HepG2 (cell line): ENCODE measurements around the gene CCNI2. TPM values are rescaled to one million over a fixed set of nuclear protein-coding genes. Genes with fewer than 3 reads are reported as not detected.

Source experiments
- AGO1 ChIP-seq: fragments of 200-400 bp; formaldehyde crosslinking; IDR thresholded peaks from 2 replicates; pipeline ENCODE4 v1.6.1; 2017; ENCODE audit warnings: mild to moderate bottlenecking, low read depth, low read length, moderate library complexity; ENCODE audit not compliant: poor library complexity, severe bottlenecking
- ARNT2 ChIP-seq: sonication (generic); formaldehyde crosslinking; IDR thresholded peaks from 2 replicates; pipeline ENCODE4 v1.8.0; 2022; ENCODE audit warnings: mild to moderate bottlenecking, low read depth, missing genetic modification reagents, moderate library complexity
- CCDC6 ChIP-seq: sonication (generic); formaldehyde crosslinking; IDR thresholded peaks from 2 replicates; pipeline ENCODE4 v1.8.1; 2022; ENCODE audit warnings: mild to moderate bottlenecking, missing genetic modification reagents, moderate library complexity
- HNRNPK ChIP-seq: fragments of 200-400 bp; formaldehyde crosslinking; IDR thresholded peaks from 2 replicates; pipeline ENCODE4 v1.6.1; 2018; ENCODE audit warnings: low read length, low read depth, moderate library complexity, mild to moderate bottlenecking; ENCODE audit not compliant: poor library complexity, severe bottlenecking
- HNRNPLL ChIP-seq: fragments of 200-400 bp; formaldehyde crosslinking; IDR thresholded peaks from 2 replicates; pipeline ENCODE4 v1.6.1; 2017; ENCODE audit warnings: mild to moderate bottlenecking, low read depth, low read length; ENCODE audit not compliant: poor library complexity, severe bottlenecking
- MIXL1 ChIP-seq: IDR thresholded peaks from 2 replicates; pipeline ENCODE4 v1.6.1; 2016
- MTA1 ChIP-seq: sonication (generic); formaldehyde crosslinking; IDR thresholded peaks from 2 replicates; pipeline ENCODE4 v1.4.0; 2020; ENCODE audit warnings: missing genetic modification reagents, mild to moderate bottlenecking, borderline replicate concordance
- NFIC ChIP-seq: IDR thresholded peaks from 2 replicates; pipeline ENCODE4 v1.6.1; 2012; ENCODE audit warnings: mild to moderate bottlenecking, low read length, inconsistent platforms
- NFYC ChIP-seq: IDR thresholded peaks from 2 replicates; pipeline ENCODE4 v1.6.1; 2016; ENCODE audit warnings: missing genetic modification reagents, missing compliant biosample characterization
- NRL ChIP-seq: sonication (generic); formaldehyde crosslinking; IDR thresholded peaks from 2 replicates; pipeline ENCODE4 v1.5.0; 2020; ENCODE audit warnings: missing genetic modification reagents, mild to moderate bottlenecking, moderate library complexity, borderline replicate concordance
- REL ChIP-seq: sonication (generic); formaldehyde crosslinking; conservative IDR thresholded peaks from 2 replicates; pipeline ENCODE4 v1.8.0; 2022; ENCODE audit warnings: mild to moderate bottlenecking, missing genetic modification reagents, moderate library complexity
- REPIN1 ChIP-seq: sonication (generic); formaldehyde crosslinking; IDR thresholded peaks from 2 replicates; pipeline ENCODE4 v1.8.0; 2022; ENCODE audit warnings: missing genetic modification reagents, low read depth, mild to moderate bottlenecking, borderline replicate concordance
- SIX1 ChIP-seq: sonication (generic); formaldehyde crosslinking; IDR thresholded peaks from 2 replicates; pipeline ENCODE4 v1.4.0; 2020; ENCODE audit warnings: missing genetic modification reagents, borderline replicate concordance
- SP1 ChIP-seq, 2 experiments: fragments of 450-650 bp in 1 of 2; sonication (generic) in 1 of 2; formaldehyde crosslinking in 1 of 2; IDR thresholded peaks; 2 replicates each; pipeline versions ENCODE4 v1.4.0 to v1.6.1; 2016 to 2020; ENCODE audit warnings: missing genetic modification reagents in 1 of 2
- SUZ12 ChIP-seq: fragments of 150-350 bp; IDR thresholded peaks from 2 replicates; pipeline ENCODE4 v1.6.1; 2014; ENCODE audit warnings: low read depth, low read length
- ZNF12 ChIP-seq: sonication (generic); formaldehyde crosslinking; IDR thresholded peaks from 2 replicates; pipeline ENCODE4 v1.5.0; 2020; ENCODE audit warnings: missing genetic modification reagents
- ZNF337 ChIP-seq: sonication (generic); formaldehyde crosslinking; IDR thresholded peaks from 2 replicates; pipeline ENCODE4 v1.5.1; 2020; ENCODE audit warnings: missing genetic modification reagents, low read depth, mild to moderate bottlenecking, borderline replicate concordance
- ZNF563 ChIP-seq: sonication (generic); formaldehyde crosslinking; IDR thresholded peaks from 2 replicates; pipeline ENCODE4 v1.8.0; 2022; ENCODE audit warnings: mild to moderate bottlenecking, moderate library complexity, missing genetic modification reagents
- ZNF768 ChIP-seq: sonication (generic); formaldehyde crosslinking; IDR thresholded peaks from 2 replicates; pipeline ENCODE4 v1.4.0; 2020; ENCODE audit warnings: missing genetic modification reagents
- polyA plus RNA-seq, 8 experiments: library from polyadenylated mRNA; depleted of rRNA in 3 of 8; stranded (reverse) in 7 of 8; unstranded in 1 of 8; fragments of >200 nt; fragmentation: Illumina TruSeq in 4 of 8; extraction: Trizol in 4 of 8; gene quantifications; 2 replicates each; pipeline versions ENCODE4 v1.2.1 to v1.2.3, GENCODE V29; 2011 to 2016; ENCODE audit warnings: low read depth in 4 of 8, missing spikeins in 1 of 8, mixed read lengths in 1 of 8; ENCODE audit not compliant: insufficient read depth in 1 of 8
- total RNA-seq, 5 experiments: library from RNA; depleted of rRNA; stranded (reverse); fragments of >200 nt; fragmentation: Illumina TruSeq; extraction: Trizol; gene quantifications; 2 replicates each; pipeline ENCODE4 v1.2.3, GENCODE V29; 2016; ENCODE audit warnings: low read depth in 1 of 5
- TF ChIP-seq, protein P1 (sequence below): sonication (generic); formaldehyde crosslinking; IDR thresholded peaks from 2 replicates; pipeline ENCODE4 v1.8.0; 2022; ENCODE audit warnings: mild to moderate bottlenecking, missing genetic modification reagents
- TF ChIP-seq, protein P2 (sequence below): sonication (generic); formaldehyde crosslinking; IDR thresholded peaks from 2 replicates; pipeline ENCODE4 v1.5.0; 2020; ENCODE audit warnings: missing genetic modification reagents, mild to moderate bottlenecking, borderline replicate concordance
- TF ChIP-seq, protein P3 (sequence below): sonication (generic); formaldehyde crosslinking; IDR thresholded peaks from 2 replicates; pipeline ENCODE4 v1.9.0; 2022; ENCODE audit warnings: missing genetic modification reagents, mild to moderate bottlenecking, borderline replicate concordance
- TF ChIP-seq, protein P4 (sequence below): sonication (generic); formaldehyde crosslinking; IDR thresholded peaks from 2 replicates; pipeline ENCODE4 v1.5.1; 2020; ENCODE audit warnings: mild to moderate bottlenecking, missing genetic modification reagents, moderate library complexity

The CCNI2 gene
- total and polyA plus RNA-seq, 2 of the 13 experiments (the other 11 are each of a cell fraction or from before 2014, with no cell fraction given), result not detected

DNA sequence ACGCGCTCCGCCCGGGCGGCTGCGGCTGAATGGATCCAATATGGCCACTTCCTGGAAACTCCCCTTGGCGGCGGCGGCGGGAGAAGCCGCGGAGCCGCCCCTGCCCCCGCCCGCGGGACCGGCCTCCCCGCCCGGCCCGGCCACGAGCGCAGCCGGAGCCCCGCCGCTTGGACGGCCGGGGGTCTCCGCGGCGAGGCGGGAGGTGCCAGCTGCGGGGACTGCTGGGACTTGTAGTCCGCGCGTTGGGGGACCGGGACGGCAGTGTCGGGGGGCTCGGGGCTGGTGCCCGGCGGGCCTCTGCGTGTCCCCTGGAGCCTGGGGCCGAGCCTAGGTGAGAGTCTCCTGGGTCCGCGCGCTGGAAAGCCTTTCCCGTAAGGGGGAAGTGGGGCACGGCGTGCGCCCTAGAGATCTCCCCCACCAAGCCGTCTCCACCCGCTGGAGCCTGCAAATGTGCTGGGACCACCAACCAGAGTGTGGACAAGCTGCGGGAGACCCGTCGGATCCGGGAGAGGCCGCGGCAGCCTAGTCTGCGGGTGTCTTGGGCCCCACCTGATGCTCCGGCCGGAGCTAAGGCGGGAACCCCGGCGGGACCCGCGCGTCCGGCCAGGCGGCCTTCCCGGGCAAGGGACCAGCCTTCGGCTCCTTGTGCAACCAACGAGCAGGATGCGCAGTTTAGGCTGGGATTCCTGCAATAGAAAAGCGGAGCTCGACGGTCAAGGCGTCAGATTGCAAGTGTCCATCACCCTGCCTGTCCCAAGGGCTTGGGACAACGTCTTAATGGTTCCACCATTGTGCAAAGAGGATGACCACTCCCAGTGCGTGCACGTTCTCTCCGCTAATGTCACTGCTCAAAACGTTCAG is 30.2 kb downstream of the CCNI2 start, which contains the start of gene SEPTIN8 (continued):
- TF ChIP-seq, protein P1, sequence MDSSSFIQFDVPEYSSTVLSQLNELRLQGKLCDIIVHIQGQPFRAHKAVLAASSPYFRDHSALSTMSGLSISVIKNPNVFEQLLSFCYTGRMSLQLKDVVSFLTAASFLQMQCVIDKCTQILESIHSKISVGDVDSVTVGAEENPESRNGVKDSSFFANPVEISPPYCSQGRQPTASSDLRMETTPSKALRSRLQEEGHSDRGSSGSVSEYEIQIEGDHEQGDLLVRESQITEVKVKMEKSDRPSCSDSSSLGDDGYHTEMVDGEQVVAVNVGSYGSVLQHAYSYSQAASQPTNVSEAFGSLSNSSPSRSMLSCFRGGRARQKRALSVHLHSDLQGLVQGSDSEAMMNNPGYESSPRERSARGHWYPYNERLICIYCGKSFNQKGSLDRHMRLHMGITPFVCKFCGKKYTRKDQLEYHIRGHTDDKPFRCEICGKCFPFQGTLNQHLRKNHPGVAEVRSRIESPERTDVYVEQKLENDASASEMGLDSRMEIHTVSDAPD (CRISPR knock-in tag), result no peak
- peak; percentile 67 for TF ChIP-seq HNRNPLL
- no peak for TF ChIP-seq ZNF12 (CRISPR knock-in tag)
- peak; percentile 59 for TF ChIP-seq NRL (CRISPR knock-in tag)
- TF ChIP-seq MIXL1 (CRISPR knock-in tag), result no peak
- TF ChIP-seq NFYC (CRISPR knock-in tag), result no peak
- TF ChIP-seq, protein P2, sequence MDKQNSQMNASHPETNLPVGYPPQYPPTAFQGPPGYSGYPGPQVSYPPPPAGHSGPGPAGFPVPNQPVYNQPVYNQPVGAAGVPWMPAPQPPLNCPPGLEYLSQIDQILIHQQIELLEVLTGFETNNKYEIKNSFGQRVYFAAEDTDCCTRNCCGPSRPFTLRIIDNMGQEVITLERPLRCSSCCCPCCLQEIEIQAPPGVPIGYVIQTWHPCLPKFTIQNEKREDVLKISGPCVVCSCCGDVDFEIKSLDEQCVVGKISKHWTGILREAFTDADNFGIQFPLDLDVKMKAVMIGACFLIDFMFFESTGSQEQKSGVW (CRISPR knock-in tag), result no peak
- TF ChIP-seq, protein P3, sequence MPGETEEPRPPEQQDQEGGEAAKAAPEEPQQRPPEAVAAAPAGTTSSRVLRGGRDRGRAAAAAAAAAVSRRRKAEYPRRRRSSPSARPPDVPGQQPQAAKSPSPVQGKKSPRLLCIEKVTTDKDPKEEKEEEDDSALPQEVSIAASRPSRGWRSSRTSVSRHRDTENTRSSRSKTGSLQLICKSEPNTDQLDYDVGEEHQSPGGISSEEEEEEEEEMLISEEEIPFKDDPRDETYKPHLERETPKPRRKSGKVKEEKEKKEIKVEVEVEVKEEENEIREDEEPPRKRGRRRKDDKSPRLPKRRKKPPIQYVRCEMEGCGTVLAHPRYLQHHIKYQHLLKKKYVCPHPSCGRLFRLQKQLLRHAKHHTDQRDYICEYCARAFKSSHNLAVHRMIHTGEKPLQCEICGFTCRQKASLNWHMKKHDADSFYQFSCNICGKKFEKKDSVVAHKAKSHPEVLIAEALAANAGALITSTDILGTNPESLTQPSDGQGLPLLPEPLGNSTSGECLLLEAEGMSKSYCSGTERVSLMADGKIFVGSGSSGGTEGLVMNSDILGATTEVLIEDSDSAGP (CRISPR knock-in tag), result peak; percentile 80; the same call in 1 of the 2 replicates
- TF ChIP-seq REPIN1, result peak; percentile 17; the same call in 1 of the 2 replicates
- TF ChIP-seq CCDC6 (CRISPR knock-in tag), result no peak
- TF ChIP-seq SP1 (IDR thresholded peaks at IDR 0.05), result no peak
- no peak for TF ChIP-seq SP1 (CRISPR knock-in tag; IDR thresholded peaks at IDR 0.05)
- no peak for TF ChIP-seq AGO1
- no peak for TF ChIP-seq ZNF337
- TF ChIP-seq SUZ12, result no peak
- TF ChIP-seq ZNF768 (CRISPR knock-in tag), result peak; percentile 50; the same call in 1 of the 2 replicates
- TF ChIP-seq REL (CRISPR knock-in tag), result 0 out of 2 replicates have a peak, but pooled peaks have one; percentile 42
- TF ChIP-seq NFIC, result no peak
- TF ChIP-seq ZNF563 (CRISPR knock-in tag), result no peak
- TF ChIP-seq HNRNPK, result no peak
- no peak for TF ChIP-seq MTA1 (CRISPR knock-in tag)
- no peak for TF ChIP-seq ARNT2 (CRISPR knock-in tag)
- TF ChIP-seq, protein P4, sequence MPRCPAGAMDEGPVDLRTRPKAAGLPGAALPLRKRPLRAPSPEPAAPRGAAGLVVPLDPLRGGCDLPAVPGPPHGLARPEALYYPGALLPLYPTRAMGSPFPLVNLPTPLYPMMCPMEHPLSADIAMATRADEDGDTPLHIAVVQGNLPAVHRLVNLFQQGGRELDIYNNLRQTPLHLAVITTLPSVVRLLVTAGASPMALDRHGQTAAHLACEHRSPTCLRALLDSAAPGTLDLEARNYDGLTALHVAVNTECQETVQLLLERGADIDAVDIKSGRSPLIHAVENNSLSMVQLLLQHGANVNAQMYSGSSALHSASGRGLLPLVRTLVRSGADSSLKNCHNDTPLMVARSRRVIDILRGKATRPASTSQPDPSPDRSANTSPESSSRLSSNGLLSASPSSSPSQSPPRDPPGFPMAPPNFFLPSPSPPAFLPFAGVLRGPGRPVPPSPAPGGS, result no peak
- no peak for TF ChIP-seq SIX1 (CRISPR knock-in tag)
